Omental fat pad (tissue), 4 donors: ENCODE results near the gene PPP1R8. TPM values are rescaled to one million over a fixed set of nuclear protein-coding genes. Genes with fewer than 3 reads are reported as not detected.

Source experiments
- ATAC-seq: fragments of 150-250 bp; one replicate; pipeline ENCODE4 v1.9.1; 2016; ENCODE audit warnings: mild to moderate bottlenecking, moderate library complexity; ENCODE audit not compliant: low FRiP score
- DNase-seq: peaks from one replicate; pipeline ENCODE4 v3.0.0-alpha.2; 2019; ENCODE audit warnings: low spot score
- small RNA-seq: library from RNA; depleted of rRNA; stranded (forward); fragments of <200 nt; gene quantifications from one replicate; pipeline ENCODE3, GENCODE V24; 2016
- total RNA-seq, 4 donors: library from RNA; depleted of rRNA; stranded (reverse); fragments of >200 nt; gene quantifications; one replicate each; pipeline ENCODE4 v1.1.0, GENCODE V29; 2016
- TF ChIP-seq, protein P1 (sequence below), 3 donors: fragments of 450-650 bp; IDR thresholded peaks; one replicate each; pipeline ENCODE4 v1.5.1; 2016 to 2017; ENCODE audit warnings: antibody characterized with exemption in 3 of 3, mild to moderate bottlenecking in 3 of 3, moderate library complexity in 2 of 3

PPP1R8 gene
- total RNA-seq, 4 donors from 2014 or later: 24.6 to 43.7 (median 33.5) TPM

DNA sequence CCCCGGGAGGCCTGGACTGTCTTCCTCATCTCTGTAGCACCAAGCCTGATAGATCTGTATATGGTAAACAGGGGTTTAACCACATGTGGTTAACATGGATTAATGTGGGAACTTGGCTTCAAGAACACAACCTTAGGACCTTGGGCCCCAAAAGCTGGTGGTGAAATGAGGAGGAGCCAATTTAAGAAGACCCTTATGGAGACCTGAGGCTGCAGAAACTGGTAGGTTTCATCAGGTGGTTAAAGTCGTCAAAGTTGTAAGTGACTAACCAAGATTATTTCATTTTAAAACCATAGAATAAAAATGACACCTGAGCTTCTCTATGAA, 55.7 kb downstream of the PPP1R8 start:
- TF ChIP-seq, protein P1, sequence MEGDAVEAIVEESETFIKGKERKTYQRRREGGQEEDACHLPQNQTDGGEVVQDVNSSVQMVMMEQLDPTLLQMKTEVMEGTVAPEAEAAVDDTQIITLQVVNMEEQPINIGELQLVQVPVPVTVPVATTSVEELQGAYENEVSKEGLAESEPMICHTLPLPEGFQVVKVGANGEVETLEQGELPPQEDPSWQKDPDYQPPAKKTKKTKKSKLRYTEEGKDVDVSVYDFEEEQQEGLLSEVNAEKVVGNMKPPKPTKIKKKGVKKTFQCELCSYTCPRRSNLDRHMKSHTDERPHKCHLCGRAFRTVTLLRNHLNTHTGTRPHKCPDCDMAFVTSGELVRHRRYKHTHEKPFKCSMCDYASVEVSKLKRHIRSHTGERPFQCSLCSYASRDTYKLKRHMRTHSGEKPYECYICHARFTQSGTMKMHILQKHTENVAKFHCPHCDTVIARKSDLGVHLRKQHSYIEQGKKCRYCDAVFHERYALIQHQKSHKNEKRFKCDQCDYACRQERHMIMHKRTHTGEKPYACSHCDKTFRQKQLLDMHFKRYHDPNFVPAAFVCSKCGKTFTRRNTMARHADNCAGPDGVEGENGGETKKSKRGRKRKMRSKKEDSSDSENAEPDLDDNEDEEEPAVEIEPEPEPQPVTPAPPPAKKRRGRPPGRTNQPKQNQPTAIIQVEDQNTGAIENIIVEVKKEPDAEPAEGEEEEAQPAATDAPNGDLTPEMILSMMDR (IDR thresholded peaks at IDR 0.05): no peak
- no peak for ATAC-seq
- no peak for DNase-seq

DNA sequence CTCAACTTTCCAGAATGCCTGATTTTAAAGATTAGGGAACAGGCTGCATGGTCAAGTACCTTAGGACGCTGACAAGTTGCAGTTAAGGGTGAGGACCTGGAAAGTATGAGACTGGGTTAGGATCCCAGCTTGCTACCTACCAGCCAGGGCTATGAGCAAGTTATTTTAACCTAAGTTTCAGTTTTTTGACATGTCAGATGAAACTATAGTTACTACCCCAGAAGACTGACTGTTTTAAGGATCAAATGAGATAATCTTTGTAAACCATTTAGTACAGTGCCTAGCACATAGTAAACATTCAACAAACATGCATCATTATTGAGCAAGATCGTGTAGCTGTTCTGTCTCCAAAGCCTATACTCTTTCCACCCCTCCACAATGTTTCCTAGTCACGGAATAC, 56.2 kb downstream of the PPP1R8 start:
- TF ChIP-seq, protein P1 (IDR thresholded peaks at IDR 0.05): no peak
- DNase-seq: no peak
- no peak for ATAC-seq

DNA sequence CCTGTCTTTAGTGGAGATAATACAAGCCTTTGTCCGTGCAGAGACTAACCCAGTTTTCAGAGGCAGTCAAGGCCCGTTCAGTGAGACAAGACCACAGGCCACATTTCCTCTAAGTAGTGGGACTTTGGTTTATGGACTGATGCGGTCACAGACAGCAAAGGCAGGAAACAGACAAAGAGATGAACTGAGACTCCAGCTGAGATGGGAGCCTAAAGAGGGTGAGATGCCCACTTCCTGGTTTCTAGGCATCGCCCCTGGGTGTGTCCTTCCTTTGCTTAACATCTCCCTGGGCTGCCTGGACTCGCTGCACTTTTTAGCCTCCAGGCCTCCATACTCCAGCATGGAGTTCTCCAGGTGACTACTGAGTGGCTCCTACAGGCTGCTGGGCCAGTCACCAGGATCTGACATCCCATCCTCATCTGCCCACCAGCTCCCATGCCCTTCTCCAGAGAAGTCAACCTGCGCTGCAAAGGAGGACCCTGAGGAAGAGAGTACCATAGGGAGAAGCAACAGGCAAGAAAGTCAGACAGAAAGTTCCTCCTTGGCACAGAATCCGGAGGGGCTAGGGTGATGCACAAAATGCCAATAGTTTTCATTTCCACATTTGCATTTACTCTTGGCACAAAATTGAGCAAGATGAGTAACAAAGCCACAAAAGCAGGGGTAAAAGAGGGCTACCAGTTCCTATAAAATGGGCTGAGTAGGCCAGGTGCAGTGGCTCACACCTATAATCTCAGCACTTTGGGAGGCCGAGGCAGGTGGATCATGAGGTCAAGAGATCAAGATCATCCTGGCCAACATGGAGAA, 56.8 kb downstream of the PPP1R8 start:
- DNase-seq: no peak
- ATAC-seq: no peak
- TF ChIP-seq, protein P1 (IDR thresholded peaks at IDR 0.05): no peak

DNA sequence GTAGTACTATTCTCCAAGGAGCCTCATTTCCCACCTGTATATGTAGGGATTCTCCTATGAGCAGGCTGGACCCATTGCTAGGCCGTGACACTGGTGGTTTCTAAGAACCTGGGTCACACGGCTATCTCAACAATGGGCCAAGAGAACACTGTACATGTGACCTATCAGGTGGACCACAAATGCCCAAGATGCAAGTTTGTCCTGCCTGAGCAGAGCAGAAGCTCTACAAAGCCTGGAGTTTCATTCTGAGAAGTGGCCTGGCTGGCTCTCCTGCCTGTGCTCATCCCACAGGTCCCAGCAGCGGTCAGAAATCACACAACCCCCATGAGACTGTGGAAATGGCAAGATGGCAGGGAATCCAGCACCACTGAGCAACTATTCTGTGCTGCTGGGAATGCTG, 58.9 kb downstream of the PPP1R8 start:
- DNase-seq: no peak
- no peak for ATAC-seq
- TF ChIP-seq, protein P1 (IDR thresholded peaks at IDR 0.05): no peak

DNA sequence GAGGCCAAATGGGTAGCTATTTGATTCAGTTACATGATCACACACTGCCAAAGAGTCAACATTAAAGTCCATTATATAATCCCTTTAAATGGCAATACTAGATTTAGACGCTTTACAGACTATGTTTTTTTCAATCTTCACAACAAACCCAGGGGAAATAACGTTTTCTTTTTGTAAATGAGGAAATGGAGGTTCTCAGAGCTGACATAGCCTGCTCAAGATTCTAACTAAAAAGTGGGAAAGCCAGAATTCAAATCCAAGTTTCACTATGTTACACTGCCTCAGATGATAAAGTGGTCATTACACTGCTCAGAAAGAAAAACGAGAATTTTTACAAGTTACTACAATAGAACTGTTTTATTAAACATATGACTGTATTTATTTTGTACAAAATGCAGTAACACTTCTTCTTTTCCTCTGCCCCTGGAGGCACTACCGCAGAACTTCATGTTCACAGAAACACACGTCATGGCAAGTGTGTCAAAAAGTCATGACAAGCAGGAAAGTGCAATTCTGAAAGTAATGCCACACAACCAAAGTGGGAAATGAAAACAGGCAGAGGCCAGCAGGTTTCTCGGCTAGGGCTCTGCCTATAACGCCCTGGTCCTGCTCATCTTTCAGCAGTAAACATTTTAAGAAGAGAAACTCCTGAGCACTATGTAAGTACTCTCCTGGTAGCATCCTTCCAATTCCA, 60.8 kb downstream of the PPP1R8 start:
- ATAC-seq: no peak
- TF ChIP-seq, protein P1 (IDR thresholded peaks at IDR 0.05): no peak
- no peak for DNase-seq

DNA sequence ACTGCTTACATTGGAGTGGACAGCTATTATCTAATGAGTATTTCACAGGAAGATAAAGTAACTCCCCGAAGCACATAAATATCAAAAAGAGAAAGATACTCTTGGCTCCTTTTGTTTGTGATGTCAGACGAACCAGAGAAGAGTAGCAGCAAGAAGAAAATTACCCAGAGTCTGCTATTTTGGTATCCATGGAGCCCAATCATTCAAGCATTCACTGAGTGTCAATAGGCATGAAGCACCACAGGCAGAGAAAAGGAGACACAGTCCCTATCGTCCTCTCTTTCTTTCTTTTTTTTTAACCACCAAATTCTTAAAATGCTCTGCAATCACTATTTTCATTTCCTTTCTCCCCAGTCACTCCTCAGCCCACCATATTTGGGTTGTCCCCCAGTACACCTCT, 63.9 kb downstream of the PPP1R8 start:
- TF ChIP-seq, protein P1 (IDR thresholded peaks at IDR 0.05): no peak
- DNase-seq: no peak
- ATAC-seq: no peak

Small RNA genes lying within 50 kb of the gene (small RNA-seq; reads per million reads assigned to genes)
- gene RNU6-1245P: not detected
- 4.5 reads per million, percentile 74 among the genes with 10 or more reads in this experiment for gene SCARNA1

Other genes with a start within 250 kb of the PPP1R8 start
- gene AHDC1, start 226.6 kb upstream of the PPP1R8 start, total RNA-seq: 10 to 100 TPM in 1 of 4 donors, 1 to 10 TPM in 3; 7.5 to 12.9 (median 8.2) TPM
- 100 to 1,000 TPM in 2 of 4 donors, 10 to 100 TPM in 2; 18.8 to 131 (median 77.6) TPM for gene FGR, start 195.6 kb upstream of the PPP1R8 start, total RNA-seq
- gene IFI6, start 158.6 kb upstream of the PPP1R8 start, total RNA-seq: 10 to 100 TPM; 28.2 to 88.4 (median 69.6) TPM
- gene FAM76A, start 104.8 kb upstream of the PPP1R8 start, total RNA-seq: 10 to 100 TPM; 17.4 to 30.0 (median 20.0) TPM
- 100 to 1,000 TPM in 1 of 4 donors, 10 to 100 TPM in 3; 78.5 to 116 (median 95.7) TPM for gene STX12, start 57.6 kb upstream of the PPP1R8 start, total RNA-seq
- 100 to 1,000 TPM in 1 of 4 donors, 10 to 100 TPM in 3; 50.2 to 103 (median 77.0) TPM for gene THEMIS2, start 41.8 kb downstream of the PPP1R8 start, total RNA-seq
- 10 to 100 TPM; 14.9 to 32.6 (median 19.9) TPM for gene RPA2, start 83.8 kb downstream of the PPP1R8 start, total RNA-seq
- gene SMPDL3B, start 104.2 kb downstream of the PPP1R8 start, total RNA-seq: 10 to 100 TPM in 1 of 4 donors, 1 to 10 TPM in 2, under 1 TPM in 1; 0.63 to 17.2 (median 3.6) TPM
- gene XKR8, start 129.2 kb downstream of the PPP1R8 start, total RNA-seq: 1 to 10 TPM; 4.3 to 9.6 (median 4.8) TPM